Measurements from ENCODE around the gene MSLN.

- TF ChIP-seq, protein P1, sequence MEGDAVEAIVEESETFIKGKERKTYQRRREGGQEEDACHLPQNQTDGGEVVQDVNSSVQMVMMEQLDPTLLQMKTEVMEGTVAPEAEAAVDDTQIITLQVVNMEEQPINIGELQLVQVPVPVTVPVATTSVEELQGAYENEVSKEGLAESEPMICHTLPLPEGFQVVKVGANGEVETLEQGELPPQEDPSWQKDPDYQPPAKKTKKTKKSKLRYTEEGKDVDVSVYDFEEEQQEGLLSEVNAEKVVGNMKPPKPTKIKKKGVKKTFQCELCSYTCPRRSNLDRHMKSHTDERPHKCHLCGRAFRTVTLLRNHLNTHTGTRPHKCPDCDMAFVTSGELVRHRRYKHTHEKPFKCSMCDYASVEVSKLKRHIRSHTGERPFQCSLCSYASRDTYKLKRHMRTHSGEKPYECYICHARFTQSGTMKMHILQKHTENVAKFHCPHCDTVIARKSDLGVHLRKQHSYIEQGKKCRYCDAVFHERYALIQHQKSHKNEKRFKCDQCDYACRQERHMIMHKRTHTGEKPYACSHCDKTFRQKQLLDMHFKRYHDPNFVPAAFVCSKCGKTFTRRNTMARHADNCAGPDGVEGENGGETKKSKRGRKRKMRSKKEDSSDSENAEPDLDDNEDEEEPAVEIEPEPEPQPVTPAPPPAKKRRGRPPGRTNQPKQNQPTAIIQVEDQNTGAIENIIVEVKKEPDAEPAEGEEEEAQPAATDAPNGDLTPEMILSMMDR (IDR thresholded peaks at IDR 0.05; ENCODE audit: borderline replicate concordance, extremely low read depth, low read length, poor library complexity, severe bottlenecking) = no peak
- no peak for TF ChIP-seq EZH2 (IDR thresholded peaks at IDR 0.05; ENCODE audit: borderline replicate concordance, low read depth, low read length, severe bottlenecking)
These were observed 31.9 kb downstream of the MSLN start for GRCh38 chr16:792221-792995.
